GM21447 (cell line): Measurements from ENCODE around the gene JPH3.
"Not testable (repeated sequence)": the region's sequence is repeated elsewhere in the genome, so short reads cannot be mapped to it uniquely, and the experiment has no call there.

ENCODE experiments used
- ATAC-seq: cut with Tn5 transposase; IDR thresholded peaks from one replicate; pipeline ENCODE4 v1.9.1; 2021; ENCODE audit not compliant: unreplicated experiment

JPH3 gene

DNA sequence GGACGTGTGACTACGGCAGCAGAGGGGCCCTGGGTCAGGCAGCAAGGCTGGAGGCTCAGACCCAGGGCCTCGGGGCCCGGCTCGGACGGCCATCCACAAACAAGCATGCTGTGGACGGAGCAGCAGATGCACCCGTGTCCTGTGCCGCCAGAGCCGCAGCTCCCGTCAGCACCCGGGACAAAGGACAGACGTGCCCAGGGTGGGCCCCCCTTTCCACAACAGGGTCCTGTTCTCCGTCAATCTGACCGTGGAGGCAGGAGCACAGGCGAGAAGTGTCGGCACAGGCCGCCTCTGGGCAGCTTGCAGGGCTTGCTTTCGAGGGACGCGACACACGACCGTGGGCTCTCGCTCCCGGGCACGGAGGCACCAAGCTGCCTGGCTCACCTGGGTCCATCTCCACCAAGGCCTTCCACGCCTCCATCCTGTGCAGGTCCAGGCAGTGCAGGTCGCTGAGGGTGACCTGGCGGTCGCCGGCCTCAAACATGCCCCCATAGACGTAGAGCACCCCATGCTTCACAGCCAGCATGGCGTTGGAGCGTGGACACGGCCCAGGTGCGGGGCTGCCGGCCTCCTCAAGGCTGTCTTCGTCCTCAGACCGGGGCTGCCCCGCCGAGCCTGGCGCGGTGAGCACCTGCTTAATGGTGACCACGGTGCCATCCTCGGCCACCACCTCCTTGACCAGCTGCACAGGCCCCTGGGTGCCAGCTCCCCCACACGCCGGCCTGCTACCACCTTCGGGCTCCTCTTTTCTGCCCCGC, 106.8 kb downstream of the JPH3 start:
- no peak for ATAC-seq

DNA sequence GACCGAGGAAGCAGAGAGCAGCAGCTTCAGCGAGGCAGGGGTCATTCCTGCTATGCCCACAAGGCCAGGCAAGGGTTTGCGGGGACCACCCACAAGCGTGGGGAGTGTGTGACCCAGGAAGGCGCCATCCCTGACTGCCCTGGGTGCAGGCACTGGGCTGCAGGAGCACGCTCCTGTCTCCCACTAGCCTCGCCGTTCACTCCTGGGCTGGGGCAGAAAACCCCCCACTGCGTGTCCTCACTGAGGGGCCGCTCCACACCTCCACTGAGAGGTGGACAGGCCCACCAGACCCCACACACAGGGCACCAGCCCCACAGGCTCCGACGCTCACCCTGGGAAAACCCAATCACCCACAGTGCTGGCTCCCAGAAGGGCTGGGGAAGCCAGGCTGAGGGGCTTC, 107.4 kb downstream of the JPH3 start:
- no peak for ATAC-seq

GRCh38 chr16:87710887-87711286, 108.6 kb downstream of the JPH3 start:
- ATAC-seq: no peak

DNA sequence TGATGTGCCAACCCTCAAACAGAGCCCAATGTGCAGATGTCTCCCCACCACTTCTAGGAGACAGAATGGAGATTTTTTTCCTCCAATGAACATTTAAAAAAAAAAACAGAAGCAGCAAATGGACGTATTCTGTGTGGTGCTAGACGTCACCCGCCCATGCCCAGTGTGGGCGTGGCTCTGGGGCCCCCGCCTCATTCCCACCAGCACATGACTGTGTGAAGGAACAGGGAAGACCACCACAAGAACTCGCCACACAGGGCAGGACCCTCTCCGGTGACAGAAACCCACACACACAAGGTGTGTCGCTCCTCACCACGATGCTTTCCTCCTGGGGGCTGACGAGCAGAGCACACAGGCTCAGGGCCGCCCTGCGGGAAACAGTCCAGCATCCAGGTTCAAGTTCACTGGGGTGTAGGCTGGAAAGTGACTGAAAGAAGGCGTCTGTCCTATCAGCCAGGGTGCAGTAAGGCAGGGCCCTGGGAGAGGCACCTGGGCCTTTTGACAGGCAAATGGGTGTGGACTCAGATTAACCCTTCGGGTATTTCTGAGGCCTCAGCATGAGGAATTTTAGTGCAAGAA, 110.0 kb downstream of the JPH3 start:
- ATAC-seq: no peak

- ATAC-seq: no peak
Observed at GRCh38 chr16:87713451-87714229, 111.3 kb downstream of the JPH3 start.

DNA sequence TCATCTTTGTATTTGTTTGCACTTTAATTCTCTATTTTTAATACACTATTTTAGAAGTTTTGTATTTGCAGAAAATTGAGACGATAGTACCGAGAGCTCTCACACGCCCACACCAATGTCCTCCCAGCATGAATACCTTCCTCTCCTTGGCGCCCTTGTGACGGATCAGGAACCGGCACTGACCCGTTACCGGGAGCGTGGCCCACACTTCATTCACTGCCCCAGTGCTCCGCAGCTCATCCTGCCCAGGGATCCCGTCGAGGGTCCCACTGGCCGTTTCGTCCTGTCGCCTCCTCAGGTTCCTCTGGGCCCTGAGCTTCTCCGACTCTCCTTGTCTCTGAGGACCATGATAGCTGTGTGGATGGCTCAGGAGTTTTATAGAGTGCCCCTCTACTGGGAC, 112.9 kb downstream of the JPH3 start:
- ATAC-seq: no peak

GRCh38 chr16:87715658-87716057, 113.3 kb downstream of the JPH3 start:
- ATAC-seq: no peak

DNA sequence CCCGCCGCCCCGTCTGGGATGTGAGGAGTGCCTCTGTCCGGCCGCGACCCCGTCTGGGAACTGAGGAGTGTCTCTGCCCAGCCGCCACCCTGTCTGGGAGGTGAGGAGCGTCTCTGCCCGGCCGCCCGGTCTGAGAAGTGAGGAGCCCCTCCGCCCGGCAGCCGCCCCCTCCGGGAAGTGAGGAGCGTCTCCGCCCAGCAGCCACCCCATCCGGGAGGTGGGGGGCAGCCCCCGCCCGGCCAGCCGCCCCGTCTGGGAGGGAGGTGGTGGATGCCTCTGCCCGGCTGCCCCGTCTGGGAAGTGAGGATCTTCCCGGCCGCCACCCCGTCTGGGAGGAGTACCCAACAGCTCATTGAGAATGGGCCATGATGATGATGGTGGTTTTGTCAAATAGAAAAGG, 116.5 kb downstream of the JPH3 start:
- not testable (repeated sequence) for ATAC-seq

- no peak for ATAC-seq
Observed at GRCh38 chr16:87720446-87720845, 118.1 kb downstream of the JPH3 start.

- no peak for ATAC-seq
Observed at GRCh38 chr16:87721622-87722585, 119.6 kb downstream of the JPH3 start.

- no peak for ATAC-seq
Observed at GRCh38 chr16:87722590-87723225, 120.4 kb downstream of the JPH3 start.

- ATAC-seq: peak; percentile 51
Observed at GRCh38 chr16:87723226-87723623, 120.9 kb downstream of the JPH3 start.

DNA sequence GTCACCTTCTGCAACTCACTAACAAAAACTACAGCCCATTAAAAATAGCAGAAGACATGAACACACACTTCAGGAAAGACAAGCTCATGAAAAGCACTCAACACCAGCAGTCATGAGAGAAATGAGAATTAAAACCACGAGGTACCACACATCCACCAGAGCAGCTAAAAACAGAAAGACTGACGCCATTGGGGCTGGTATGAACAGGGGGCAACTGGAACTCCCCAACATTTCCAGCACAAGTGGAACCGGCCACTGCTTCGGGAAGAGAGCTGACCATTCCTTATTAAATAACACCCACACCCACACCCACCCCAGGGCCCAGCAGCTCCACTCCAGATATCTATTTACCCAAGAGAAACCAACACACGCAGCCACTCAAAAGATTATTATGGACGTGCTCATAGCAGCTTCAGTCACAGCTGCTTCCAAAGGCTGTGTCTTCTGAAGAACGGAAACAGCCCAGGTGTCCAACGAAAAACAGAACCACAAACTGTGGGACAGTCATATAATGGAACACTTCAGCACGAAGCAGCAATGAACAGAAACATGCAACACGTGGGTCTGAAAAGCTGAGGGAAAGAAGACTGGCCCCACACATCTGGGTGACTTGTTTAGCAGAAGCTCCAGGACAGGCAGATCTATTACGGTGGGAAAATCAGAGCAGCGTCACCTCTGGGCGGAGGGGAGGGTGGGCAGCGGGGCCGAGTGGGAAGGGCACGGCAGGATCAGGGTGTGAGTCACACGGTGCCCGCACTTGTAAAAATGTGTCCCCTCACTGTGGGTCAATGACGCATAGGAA, 122.4 kb downstream of the JPH3 start:
- no peak for ATAC-seq

DNA sequence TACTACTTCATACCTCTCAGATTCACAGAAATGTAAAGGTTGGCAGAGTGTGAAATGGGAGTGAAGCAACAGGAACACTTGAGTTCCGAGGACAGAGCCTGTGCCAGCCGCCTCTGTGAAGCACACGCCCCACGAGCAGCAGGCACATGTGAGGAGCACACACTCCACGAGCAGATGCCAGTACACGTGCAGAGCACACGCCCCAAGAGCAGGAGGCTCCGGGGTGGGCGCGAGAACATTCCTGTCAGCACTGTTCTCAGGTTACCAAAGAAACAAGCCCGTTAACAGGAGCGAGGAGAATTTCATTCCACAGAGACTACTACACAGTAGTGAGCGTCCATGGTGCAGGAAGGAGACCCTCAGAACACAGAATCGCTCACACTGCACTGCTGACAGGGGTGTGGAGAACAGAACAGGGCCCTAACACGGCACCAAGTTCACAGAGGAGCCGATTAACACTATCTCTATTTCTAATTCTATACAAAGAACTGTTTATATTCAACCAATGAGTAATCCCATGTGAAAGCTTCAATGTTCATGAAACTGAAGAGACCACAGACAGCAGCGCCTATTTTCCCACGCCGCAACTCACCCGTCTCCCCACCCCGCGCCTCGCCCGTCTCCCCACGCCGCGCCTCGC, 123.4 kb downstream of the JPH3 start:
- ATAC-seq: no peak

DNA sequence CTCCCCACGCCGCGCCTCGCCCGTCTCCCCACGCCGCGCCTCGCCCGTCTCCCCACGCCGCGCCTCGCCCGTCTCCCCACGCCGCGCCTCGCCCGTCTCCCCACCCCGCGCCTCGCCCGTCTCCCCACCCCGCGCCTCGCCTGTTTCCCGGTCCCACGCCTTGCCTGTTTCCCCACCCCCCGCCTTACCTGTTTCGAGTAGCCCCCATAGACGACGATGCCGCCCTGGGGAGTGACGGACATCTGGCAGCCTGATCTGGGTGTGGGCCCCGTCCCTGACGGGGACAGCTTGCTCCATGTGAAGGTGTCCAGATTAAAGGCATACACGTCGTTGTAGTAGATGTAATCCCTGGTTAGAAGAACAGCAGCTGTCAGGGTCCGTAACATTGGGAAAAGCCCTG, 124.3 kb downstream of the JPH3 start:
- ATAC-seq: not testable (repeated sequence)

- ATAC-seq: no peak
Observed at GRCh38 chr16:87727346-87727745, 125.0 kb downstream of the JPH3 start.

DNA sequence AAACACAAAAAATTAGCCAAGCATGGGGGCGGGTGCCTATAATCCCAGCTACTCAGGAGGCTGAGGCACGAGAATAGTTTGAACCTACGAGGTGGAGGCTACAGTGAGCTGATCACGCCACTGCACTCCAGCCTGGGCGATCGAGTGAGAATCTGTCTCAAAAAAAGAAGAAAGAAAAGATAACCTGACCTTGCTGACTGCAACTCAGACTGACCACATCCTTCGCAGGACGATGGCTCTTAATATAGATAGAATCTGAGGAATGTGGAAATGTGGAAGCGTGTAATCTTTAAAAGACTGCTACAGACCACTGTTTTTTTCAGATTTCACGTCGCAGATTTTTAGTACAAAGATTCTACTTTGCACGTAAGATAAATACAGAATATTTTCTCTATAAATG, 125.7 kb downstream of the JPH3 start:
- no peak for ATAC-seq

DNA sequence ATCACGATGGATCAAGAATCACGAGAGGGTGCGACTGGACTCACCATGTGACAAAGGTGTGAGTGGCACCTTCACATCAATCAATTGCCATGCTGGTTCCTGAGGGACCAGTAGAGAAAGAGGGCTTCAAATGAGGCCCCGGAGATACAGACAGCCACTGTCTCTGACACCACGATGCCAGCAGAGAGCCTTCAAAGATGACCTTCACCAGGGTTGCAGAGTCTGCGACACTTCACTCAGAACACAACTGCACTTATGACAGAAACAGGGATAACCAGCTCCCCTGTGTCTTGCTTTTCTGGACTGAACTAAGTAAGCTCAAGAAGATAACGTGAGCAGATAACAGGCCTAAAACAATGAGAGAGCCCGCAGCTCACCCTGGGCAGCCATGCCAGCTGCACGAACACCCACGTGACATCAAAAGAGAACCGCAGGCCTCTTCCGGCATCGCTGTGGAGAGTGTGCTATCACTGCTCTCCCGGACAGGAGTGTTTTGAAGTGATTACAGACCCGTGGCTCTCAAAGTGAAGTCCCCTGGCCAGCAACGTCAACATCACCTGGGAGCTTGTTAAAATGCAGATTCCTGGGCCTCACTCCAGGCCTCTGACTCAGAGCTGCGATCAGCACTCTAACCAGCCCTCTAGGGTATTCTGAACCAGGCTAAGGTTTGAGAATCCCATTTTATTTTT, 127.1 kb downstream of the JPH3 start:
- ATAC-seq: no peak

GRCh38 chr16:87731607-87732006, 129.3 kb downstream of the JPH3 start:
- ATAC-seq: no peak
